GM12878 (cell line): ENCODE measurements around the gene RANGRF. TPM values are rescaled to one million over a fixed set of nuclear protein-coding genes. Genes with fewer than 3 reads are reported as not detected.

Experiments
- ATAC-seq: fragments of 200-7000 bp; cut with Tn5 transposase; 3 replicates; pipeline ENCODE4 v1.9.1; 2020; ENCODE audit warnings: mild to moderate bottlenecking, moderate library complexity
- BruUV-seq: library from RNA; stranded (reverse); fragments of 400-500 nt; replicated peaks from 2 replicates; lab custom pipeline; 2021; lab: Mats Ljungman, UMichigan
- CTCF ChIA-PET: fragments of 300-600 bp; sonication (Branson Sonifier 250); formaldehyde crosslinking; extraction: SDS; loops from one replicate; lab custom pipeline; 2021; ENCODE audit warnings: inconsistent platforms; lab: Yijun Ruan, JAX
- POLR2A ChIA-PET: fragments of 350-600 bp; formaldehyde crosslinking; extraction: SDS; loops from one replicate; lab custom pipeline; 2021; ENCODE audit warnings: inconsistent platforms; lab: Charles Lee
- RAD21 ChIA-PET: fragments of 300-600 bp; sonication (Branson Sonifier 250); formaldehyde crosslinking; loops from one replicate; lab custom pipeline; 2023; ENCODE audit warnings: antibody characterized with exemption; ENCODE audit not compliant: unreplicated experiment; lab: Charles Lee
- SMC1A ChIA-PET: fragments of 300-600 bp; sonication (Branson Sonifier 250); formaldehyde crosslinking; loops from one replicate; lab custom pipeline; 2023; ENCODE audit not compliant: unreplicated experiment, uncharacterized antibody; lab: Charles Lee
- DNase-seq: peaks from one replicate; pipeline ENCODE4 v3.0.0-alpha.2; 2011; ENCODE audit warnings: low read depth, low spot score
- FAIRE-seq: peaks from 3 replicates; lab custom pipeline; 2011; peaks lifted over from hg19 to GRCh38; lab: Jason Lieb, UNC
- H2AFZ ChIP-seq: 2 replicates; pipeline ENCODE4 v1.6.0; 2011; ENCODE audit warnings: low read depth, low read length, control low read depth; ENCODE audit not compliant: control insufficient read depth
- H3K27ac ChIP-seq: 2 replicates; pipeline ENCODE4 v1.5.1; 2011; ENCODE audit warnings: control low read depth; ENCODE audit not compliant: control insufficient read depth, insufficient read depth
- H3K27me3 ChIP-seq, 2 experiments: replicated peaks in 1 of 2; 2 replicates each; pipeline versions ENCODE4 v1.6.0 to v1.6.1; 2011; ENCODE audit warnings: low read length in 1 of 2; ENCODE audit not compliant: control insufficient read depth in 2 of 2, insufficient read depth in 2 of 2
- H3K36me3 ChIP-seq, 2 experiments: 2 replicates each; pipeline ENCODE4 v1.5.1; 2011; ENCODE audit warnings: low read length in 1 of 2; ENCODE audit not compliant: control insufficient read depth in 2 of 2, insufficient read depth in 2 of 2
- H3K4me1 ChIP-seq: 2 replicates; pipeline ENCODE4 v1.6.1; 2011; ENCODE audit warnings: mild to moderate bottlenecking, low read length, moderate library complexity, mixed read lengths; ENCODE audit not compliant: control insufficient read depth, insufficient read depth
- H3K4me2 ChIP-seq: 2 replicates; pipeline ENCODE4 v1.6.0; 2011; ENCODE audit warnings: control low read depth; ENCODE audit not compliant: control insufficient read depth, insufficient read depth
- H3K4me3 ChIP-seq: fragments of 200-600 bp; sonication (generic); 2 replicates; pipeline ENCODE4 v1.5.1; 2016
- H3K79me2 ChIP-seq: 2 replicates; pipeline ENCODE4 v1.6.0; 2011; ENCODE audit warnings: low read length; ENCODE audit not compliant: control insufficient read depth, insufficient read depth
- H3K9ac ChIP-seq: 2 replicates; pipeline ENCODE4 v1.8.0; 2011; ENCODE audit warnings: low read length, control low read depth, mixed read lengths; ENCODE audit not compliant: control insufficient read depth, insufficient read depth
- H3K9me3 ChIP-seq: replicated peaks from 3 replicates; pipeline ENCODE4 v1.5.1; 2011; ENCODE audit warnings: mild to moderate bottlenecking, low read length; ENCODE audit not compliant: control insufficient read depth, insufficient read depth
- H4K20me1 ChIP-seq: 2 replicates; pipeline ENCODE4 v1.6.0; 2011; ENCODE audit not compliant: control insufficient read depth, insufficient read depth
- BACH1 ChIP-seq: fragments of 450-650 bp; IDR thresholded peaks from 2 replicates; pipeline ENCODE4 v1.6.1; 2017; ENCODE audit warnings: mild to moderate bottlenecking, borderline replicate concordance
- BMI1 ChIP-seq: fragments of 450-650 bp; IDR thresholded peaks from 2 replicates; pipeline ENCODE4 v1.6.1; 2016; ENCODE audit warnings: mild to moderate bottlenecking, moderate library complexity, borderline replicate concordance
- ESRRA ChIP-seq: IDR thresholded peaks from 2 replicates; pipeline ENCODE4 v1.6.1; 2012; ENCODE audit warnings: mild to moderate bottlenecking, low read length, improper control_type of control experiment
- FOS ChIP-seq: IDR thresholded peaks from 3 replicates; pipeline ENCODE4 v1.6.1; 2011; ENCODE audit warnings: borderline replicate concordance; ENCODE audit not compliant: insufficient read length; ENCODE audit errors: extremely low read depth
- GATAD2B ChIP-seq: fragments of 450-650 bp; conservative IDR thresholded peaks from 2 replicates; pipeline ENCODE4 v1.6.1; 2017; ENCODE audit warnings: low read depth, mild to moderate bottlenecking, moderate library complexity
- HCFC1 ChIP-seq: fragments of 150-350 bp; IDR thresholded peaks from 2 replicates; pipeline ENCODE4 v1.6.1; 2014; ENCODE audit warnings: low read length
- HDGF ChIP-seq: fragments of 450-650 bp; IDR thresholded peaks from 2 replicates; pipeline ENCODE4 v1.6.1; 2016; ENCODE audit warnings: antibody characterized with exemption
- IRF3 ChIP-seq: fragments of 450-650 bp; IDR thresholded peaks from 2 replicates; pipeline ENCODE4 v1.6.1; 2014; ENCODE audit warnings: mild to moderate bottlenecking
- MTA2 ChIP-seq: fragments of 450-650 bp; IDR thresholded peaks from 2 replicates; pipeline ENCODE4 v1.6.1; 2016; ENCODE audit warnings: low read depth, mild to moderate bottlenecking, moderate library complexity
- PAX5 ChIP-seq: IDR thresholded peaks from 2 replicates; pipeline ENCODE4 v1.6.1; 2011; ENCODE audit warnings: low read depth, low read length, borderline replicate concordance
- POLR2AphosphoS2 ChIP-seq: IDR thresholded peaks from 2 replicates; pipeline ENCODE4 v1.6.1; 2011; ENCODE audit warnings: low read depth, mild to moderate bottlenecking, low read length, improper control_type of control experiment, moderate library complexity
- SREBF1 ChIP-seq: IDR thresholded peaks from 2 replicates; pipeline ENCODE4 v1.6.1; 2012; ENCODE audit warnings: mild to moderate bottlenecking, low read length
- SUZ12 ChIP-seq: fragments of 200-600 bp; sonication (generic); IDR thresholded peaks from one replicate; pipeline ENCODE4 v1.6.1; 2018; ENCODE audit warnings: antibody characterized with exemption, mild to moderate bottlenecking; ENCODE audit not compliant: unreplicated experiment
- TBL1XR1 ChIP-seq: IDR thresholded peaks from 2 replicates; pipeline ENCODE4 v1.6.1; 2012; ENCODE audit warnings: low read depth, low read length, improper control_type of control experiment
- WGBS: methylation state at CpG from one replicate; pipeline ENCODE4 v1.1.6; 2016; ENCODE audit warnings: low lambda C conversion rate; ENCODE audit not compliant: insufficient replicate concordance, insufficient coverage; ENCODE audit errors: missing lambda C conversion rate; 5-methylcytosine and 5-hydroxymethylcytosine counted together
- in situ Hi-C: fragments of 300-500 bp; cut with MboI; formaldehyde crosslinking; loops from 9 replicates; pipeline ENCODE4 v1.14.3; 2018; ENCODE audit warnings: mixed read lengths
- intact Hi-C: fragments of 100-400 bp; cut with micrococcal nuclease; formaldehyde crosslinking; loops from one replicate; pipeline ENCODE4 v1.14.2; 2022; ENCODE audit not compliant: unreplicated experiment
- polyA plus RNA-seq, 11 experiments: library from polyadenylated mRNA; depleted of rRNA in 4 of 11; unstranded in 6 of 11; stranded (reverse) in 5 of 11; fragments of >200 nt; fragmentation: Nextera tagmentation in 4 of 11; fragmentation: Illumina TruSeq in 1 of 11; extraction: Ambion mirVana in 4 of 11; extraction: Trizol in 1 of 11; gene quantifications; 1 replicate in 1 of 11; 2 replicates in 10 of 11; pipeline versions ENCODE4 v1.2.1 to v1.2.3, GENCODE V29; 2011 to 2016; ENCODE audit warnings: inconsistent platforms in 2 of 11, missing spikeins in 2 of 11, low read depth in 1 of 11
- total RNA-seq, 4 experiments: library from RNA; depleted of rRNA in 3 of 4; stranded (reverse); fragments of >200 nt in 3 of 4; fragmentation: Illumina TruSeq in 1 of 4; extraction: Trizol in 1 of 4; gene quantifications; 2 replicates each; pipeline versions ENCODE4 v1.2.1 to v1.2.3, GENCODE V29; 2013 to 2021
- TF ChIP-seq, protein P1 (sequence below): fragments of 450-650 bp; IDR thresholded peaks from 2 replicates; pipeline ENCODE4 v1.6.1; 2017; ENCODE audit warnings: mild to moderate bottlenecking
- TF ChIP-seq, protein P2 (sequence below): fragments of 450-650 bp; formaldehyde crosslinking; IDR thresholded peaks from 2 replicates; pipeline ENCODE4 v1.4.0; 2022; ENCODE audit warnings: mild to moderate bottlenecking, moderate library complexity

The RANGRF gene
- total and polyA plus RNA-seq, 10 of the 15 experiments (the other 5 are each of a cell fraction or from before 2014, with no cell fraction given): 30.1 to 181 (median 61.4) TPM

GRCh38 chr17:8314797-8315763 lies 26.6 kb downstream of the RANGRF start:
- H4K20me1 ChIP-seq: no peaks in the 10 kb centered on the region
- H3K4me1 ChIP-seq: no peaks in the 10 kb centered on the region
- POLR2A ChIA-PET: no interaction called here
- H2AFZ ChIP-seq: no peak overlapping the region
- H3K36me3 ChIP-seq: no peaks in the 10 kb centered on the region
- no peaks in the 10 kb centered on the region for H3K9me3 ChIP-seq
- H3K9ac ChIP-seq: no peak overlapping the region
- in situ Hi-C loops: no loop called here
- TF ChIP-seq BACH1: no peak
- no peak for TF ChIP-seq ESRRA
- TF ChIP-seq GATAD2B: no peak
- TF ChIP-seq SUZ12: no peak
- TF ChIP-seq, protein P1, sequence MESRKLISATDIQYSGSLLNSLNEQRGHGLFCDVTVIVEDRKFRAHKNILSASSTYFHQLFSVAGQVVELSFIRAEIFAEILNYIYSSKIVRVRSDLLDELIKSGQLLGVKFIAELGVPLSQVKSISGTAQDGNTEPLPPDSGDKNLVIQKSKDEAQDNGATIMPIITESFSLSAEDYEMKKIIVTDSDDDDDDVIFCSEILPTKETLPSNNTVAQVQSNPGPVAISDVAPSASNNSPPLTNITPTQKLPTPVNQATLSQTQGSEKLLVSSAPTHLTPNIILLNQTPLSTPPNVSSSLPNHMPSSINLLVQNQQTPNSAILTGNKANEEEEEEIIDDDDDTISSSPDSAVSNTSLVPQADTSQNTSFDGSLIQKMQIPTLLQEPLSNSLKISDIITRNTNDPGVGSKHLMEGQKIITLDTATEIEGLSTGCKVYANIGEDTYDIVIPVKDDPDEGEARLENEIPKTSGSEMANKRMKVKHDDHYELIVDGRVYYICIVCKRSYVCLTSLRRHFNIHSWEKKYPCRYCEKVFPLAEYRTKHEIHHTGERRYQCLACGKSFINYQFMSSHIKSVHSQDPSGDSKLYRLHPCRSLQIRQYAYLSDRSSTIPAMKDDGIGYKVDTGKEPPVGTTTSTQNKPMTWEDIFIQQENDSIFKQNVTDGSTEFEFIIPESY: no peak
- no peak for TF ChIP-seq FOS
- no peak for TF ChIP-seq HDGF
- no peak for TF ChIP-seq SREBF1
- no peak for TF ChIP-seq BMI1
- TF ChIP-seq PAX5: no peak
- no peak for TF ChIP-seq TBL1XR1
- TF ChIP-seq POLR2AphosphoS2: no peak
- no peak for TF ChIP-seq HCFC1
- TF ChIP-seq, protein P2, sequence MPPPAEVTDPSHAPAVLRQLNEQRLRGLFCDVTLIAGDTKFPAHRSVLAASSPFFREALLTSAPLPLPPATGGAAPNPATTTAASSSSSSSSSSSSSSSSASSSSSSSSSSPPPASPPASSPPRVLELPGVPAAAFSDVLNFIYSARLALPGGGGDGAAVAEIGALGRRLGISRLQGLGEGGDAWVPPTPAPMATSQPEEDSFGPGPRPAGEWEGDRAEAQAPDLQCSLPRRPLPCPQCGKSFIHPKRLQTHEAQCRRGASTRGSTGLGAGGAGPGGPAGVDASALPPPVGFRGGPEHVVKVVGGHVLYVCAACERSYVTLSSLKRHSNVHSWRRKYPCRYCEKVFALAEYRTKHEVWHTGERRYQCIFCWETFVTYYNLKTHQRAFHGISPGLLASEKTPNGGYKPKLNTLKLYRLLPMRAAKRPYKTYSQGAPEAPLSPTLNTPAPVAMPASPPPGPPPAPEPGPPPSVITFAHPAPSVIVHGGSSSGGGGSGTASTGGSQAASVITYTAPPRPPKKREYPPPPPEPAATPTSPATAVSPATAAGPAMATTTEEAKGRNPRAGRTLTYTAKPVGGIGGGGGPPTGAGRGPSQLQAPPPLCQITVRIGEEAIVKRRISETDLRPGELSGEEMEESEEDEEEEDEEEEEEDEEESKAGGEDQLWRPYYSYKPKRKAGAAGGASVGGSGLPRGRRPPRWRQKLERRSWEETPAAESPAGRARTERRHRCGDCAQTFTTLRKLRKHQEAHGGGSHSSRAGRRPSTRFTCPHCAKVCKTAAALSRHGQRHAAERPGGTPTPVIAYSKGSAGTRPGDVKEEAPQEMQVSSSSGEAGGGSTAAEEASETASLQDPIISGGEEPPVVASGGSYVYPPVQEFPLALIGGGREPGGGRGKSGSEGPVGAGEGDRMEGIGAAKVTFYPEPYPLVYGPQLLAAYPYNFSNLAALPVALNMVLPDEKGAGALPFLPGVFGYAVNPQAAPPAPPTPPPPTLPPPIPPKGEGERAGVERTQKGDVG (CRISPR knock-in tag): no peak
- no peak for TF ChIP-seq IRF3
- no peak for TF ChIP-seq MTA2
- SMC1A ChIA-PET: no interaction called here
- intact Hi-C loops: no loop called here
- H3K27me3 ChIP-seq: peaks cover 1 to 4% of the 10 kb centered on the region in 2 experiments; a peak in 3 of 4 replicates
- H3K4me2 ChIP-seq: no peak overlapping the region
- no TSS peak for BruUV-seq
- no peak for FAIRE-seq
- RAD21 ChIA-PET: no interaction called here
- H3K79me2 ChIP-seq: no peaks in the 10 kb centered on the region
- H3K27ac ChIP-seq: no peak overlapping the region
- ATAC-seq: no peak
- CTCF ChIA-PET: interaction anchor here (0.6 to 1.5 kb wide), 3 partner anchors 14 to 359 kb away, joined by 3 read pairs; no protein-coding TSS in a partner anchor
- no peak for DNase-seq
- WGBS: 26% methylated on average over 29 of the region's 29 CpGs
- no peak overlapping the region for H3K4me3 ChIP-seq
